GM12801 (cell line): ENCODE data around the gene ACOT9.

ENCODE experiments used
- TF ChIP-seq, protein P1 (sequence below): IDR thresholded peaks from one replicate; pipeline ENCODE4 v1.5.1; 2011; ENCODE audit warnings: control low read depth; ENCODE audit not compliant: insufficient read length; ENCODE audit errors: extremely low read depth

ACOT9 gene

GRCh38 chrX:23785580-23785979, 42.5 kb upstream of the ACOT9 start:
- TF ChIP-seq, protein P1, sequence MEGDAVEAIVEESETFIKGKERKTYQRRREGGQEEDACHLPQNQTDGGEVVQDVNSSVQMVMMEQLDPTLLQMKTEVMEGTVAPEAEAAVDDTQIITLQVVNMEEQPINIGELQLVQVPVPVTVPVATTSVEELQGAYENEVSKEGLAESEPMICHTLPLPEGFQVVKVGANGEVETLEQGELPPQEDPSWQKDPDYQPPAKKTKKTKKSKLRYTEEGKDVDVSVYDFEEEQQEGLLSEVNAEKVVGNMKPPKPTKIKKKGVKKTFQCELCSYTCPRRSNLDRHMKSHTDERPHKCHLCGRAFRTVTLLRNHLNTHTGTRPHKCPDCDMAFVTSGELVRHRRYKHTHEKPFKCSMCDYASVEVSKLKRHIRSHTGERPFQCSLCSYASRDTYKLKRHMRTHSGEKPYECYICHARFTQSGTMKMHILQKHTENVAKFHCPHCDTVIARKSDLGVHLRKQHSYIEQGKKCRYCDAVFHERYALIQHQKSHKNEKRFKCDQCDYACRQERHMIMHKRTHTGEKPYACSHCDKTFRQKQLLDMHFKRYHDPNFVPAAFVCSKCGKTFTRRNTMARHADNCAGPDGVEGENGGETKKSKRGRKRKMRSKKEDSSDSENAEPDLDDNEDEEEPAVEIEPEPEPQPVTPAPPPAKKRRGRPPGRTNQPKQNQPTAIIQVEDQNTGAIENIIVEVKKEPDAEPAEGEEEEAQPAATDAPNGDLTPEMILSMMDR: no peak

DNA sequence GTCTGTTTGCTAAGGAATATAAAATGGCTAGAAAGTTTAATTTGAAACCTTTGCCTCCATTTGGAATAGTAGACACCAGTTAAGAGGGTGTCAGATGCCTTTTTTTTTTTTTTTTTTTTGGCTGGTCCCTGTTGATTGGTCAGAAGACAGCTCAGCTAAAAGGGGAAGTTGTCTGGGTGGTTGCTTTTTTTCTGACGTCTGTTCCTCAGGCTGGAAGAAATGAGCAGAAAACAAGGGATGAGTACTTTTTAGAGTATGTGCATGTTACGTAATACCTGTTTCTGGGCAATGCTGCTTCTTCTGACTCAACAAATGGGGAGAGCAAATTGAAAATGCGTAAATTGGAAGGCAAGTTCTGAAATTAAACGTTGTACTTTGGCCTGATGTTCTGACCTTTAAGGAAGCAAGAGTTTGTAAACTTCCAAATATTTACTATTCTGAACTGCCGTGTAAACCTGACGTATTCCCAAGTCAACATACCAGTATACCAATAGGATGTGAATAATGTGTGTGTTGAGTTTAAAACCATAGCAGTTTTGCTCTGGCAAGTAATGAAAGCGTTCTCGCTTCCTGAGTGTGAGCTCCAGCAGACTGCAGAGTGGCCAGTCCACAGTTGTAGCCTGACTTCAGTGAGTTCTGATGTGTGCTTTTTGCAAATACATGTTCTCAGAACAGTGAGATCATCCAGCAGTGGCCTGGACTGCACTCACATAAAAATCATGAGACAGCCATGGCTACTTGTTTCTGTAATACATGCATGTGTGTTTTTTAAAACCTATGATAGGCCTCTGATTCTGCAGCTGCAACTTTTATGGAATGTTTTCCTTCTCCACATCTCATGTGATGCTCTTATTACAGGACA, 41.6 kb upstream of the ACOT9 start:
- TF ChIP-seq, protein P1: no peak

GRCh38 chrX:23783589-23784469, 40.8 kb upstream of the ACOT9 start:
- TF ChIP-seq, protein P1: no peak

DNA sequence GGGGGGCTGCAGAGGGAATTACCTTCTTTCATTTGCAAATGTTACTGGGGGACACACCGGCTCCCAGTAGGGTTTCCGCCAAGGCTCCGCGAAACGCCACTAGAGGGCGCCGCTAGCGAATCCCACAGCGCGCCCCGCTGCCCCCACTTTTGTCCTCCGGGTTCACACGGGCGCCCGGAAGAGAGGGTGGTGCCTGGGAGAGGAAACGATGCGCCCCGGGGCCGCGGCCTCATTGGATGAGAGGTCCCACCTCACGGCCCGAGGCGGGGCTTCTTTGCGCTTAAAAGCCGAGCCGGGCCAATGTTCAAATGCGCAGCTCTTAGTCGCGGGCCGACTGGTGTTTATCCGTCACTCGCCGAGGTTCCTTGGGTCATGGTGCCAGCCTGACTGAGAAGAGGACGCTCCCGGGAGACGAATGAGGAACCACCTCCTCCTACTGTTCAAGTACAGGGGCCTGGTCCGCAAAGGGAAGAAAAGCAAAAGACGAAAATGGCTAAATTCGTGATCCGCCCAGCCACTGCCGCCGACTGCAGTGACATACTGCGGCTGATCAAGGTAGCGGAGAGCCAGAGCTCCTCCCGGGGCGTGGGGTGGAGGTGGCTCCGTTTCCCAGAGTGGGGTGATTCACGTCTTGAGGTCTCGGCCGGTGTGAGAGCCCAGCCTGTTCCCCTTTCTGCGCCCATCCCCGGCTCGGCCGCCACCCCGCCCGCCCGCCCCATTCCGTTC, 40.0 kb upstream of the ACOT9 start, which contains the start of gene SAT1:
Gene SAT1, plus strand, starts transcription at position 311 of the 726 bp plus-strand sequence. Its CDS starts 179 bp downstream, at position 490.
- TF ChIP-seq, protein P1: no peak

- TF ChIP-seq, protein P1: no peak
Observed at GRCh38 chrX:23782455-23782854, 39.4 kb upstream of the ACOT9 start.

DNA sequence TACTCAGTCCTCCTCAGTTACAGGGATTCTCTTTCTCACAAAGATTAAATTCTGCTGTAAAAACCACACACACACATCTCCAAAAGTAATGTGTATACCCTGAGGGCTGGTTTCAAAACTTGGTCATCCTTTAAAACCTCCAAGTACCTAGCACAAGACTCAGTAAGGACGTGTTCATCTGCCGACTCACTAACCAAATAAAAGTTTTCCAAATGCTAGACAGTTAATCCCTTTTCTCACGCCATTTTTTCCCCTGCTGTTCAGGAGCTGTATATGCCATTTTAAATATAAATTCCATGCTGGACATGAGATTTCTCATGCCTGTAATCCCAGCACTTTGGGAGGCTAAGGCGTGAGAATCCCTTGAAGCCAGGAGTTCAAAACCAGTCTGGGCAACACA, 35.9 kb upstream of the ACOT9 start:
- TF ChIP-seq, protein P1: no peak
